Keratinocyte (primary cell): ENCODE results near the gene LILRB2.
"Not testable (repeated sequence)": the region's sequence is repeated elsewhere in the genome, so short reads cannot be mapped to it uniquely, and the experiment has no call there.

Experiments used
- EZH2 ChIP-seq: IDR thresholded peaks from one replicate; pipeline ENCODE4 v1.6.1; 2012; ENCODE audit warnings: inconsistent platforms, mild to moderate bottlenecking, low read length, moderate library complexity
- TF ChIP-seq, protein P1 (sequence below), 3 experiments: IDR thresholded peaks in 1 of 3; conservative IDR thresholded peaks in 1 of 3; optimal IDR thresholded peaks in 1 of 3; 2 replicates in 2 of 3; 3 replicates in 1 of 3; pipeline versions ENCODE3 to v1.5.1; 2011; ENCODE audit warnings: low read length in 3 of 3, mild to moderate bottlenecking in 3 of 3, moderate library complexity in 2 of 3, control low read depth in 1 of 3, inconsistent platforms in 1 of 3; ENCODE audit not compliant: insufficient read depth in 2 of 3; ENCODE audit errors: extremely low read depth in 1 of 3

DNA sequence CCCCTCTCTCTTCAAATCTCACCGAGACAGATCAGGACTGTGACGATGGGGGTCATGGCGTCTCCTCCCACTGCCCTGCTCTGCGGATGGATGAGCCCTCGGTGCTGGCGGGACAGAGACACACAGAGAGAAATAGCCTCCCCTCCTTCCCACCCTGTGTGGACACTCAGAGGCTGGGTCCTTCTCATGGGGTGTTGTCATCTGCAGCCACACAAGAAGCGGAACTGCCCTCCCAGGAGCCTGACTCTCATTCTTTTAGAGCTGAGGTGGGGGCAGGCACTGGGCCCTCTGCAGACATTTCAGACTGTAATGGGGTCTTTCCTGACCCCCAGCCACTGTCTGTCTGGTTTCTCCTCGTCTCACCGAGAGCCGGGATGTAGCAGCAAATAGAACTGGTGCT lies 469 bp downstream of the LILRB2 start:
- TF ChIP-seq, protein P1, sequence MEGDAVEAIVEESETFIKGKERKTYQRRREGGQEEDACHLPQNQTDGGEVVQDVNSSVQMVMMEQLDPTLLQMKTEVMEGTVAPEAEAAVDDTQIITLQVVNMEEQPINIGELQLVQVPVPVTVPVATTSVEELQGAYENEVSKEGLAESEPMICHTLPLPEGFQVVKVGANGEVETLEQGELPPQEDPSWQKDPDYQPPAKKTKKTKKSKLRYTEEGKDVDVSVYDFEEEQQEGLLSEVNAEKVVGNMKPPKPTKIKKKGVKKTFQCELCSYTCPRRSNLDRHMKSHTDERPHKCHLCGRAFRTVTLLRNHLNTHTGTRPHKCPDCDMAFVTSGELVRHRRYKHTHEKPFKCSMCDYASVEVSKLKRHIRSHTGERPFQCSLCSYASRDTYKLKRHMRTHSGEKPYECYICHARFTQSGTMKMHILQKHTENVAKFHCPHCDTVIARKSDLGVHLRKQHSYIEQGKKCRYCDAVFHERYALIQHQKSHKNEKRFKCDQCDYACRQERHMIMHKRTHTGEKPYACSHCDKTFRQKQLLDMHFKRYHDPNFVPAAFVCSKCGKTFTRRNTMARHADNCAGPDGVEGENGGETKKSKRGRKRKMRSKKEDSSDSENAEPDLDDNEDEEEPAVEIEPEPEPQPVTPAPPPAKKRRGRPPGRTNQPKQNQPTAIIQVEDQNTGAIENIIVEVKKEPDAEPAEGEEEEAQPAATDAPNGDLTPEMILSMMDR (optimal IDR thresholded peaks at IDR 0.05 in 1 of 3, IDR thresholded peaks at IDR 0.05 in 1 of 3, conservative IDR thresholded peaks at IDR 0.05 in 1 of 3; ENCODE audit: extremely low read depth in 1 of 3, insufficient read depth in 2 of 3, low read length in 3 of 3): not testable (repeated sequence)
- TF ChIP-seq EZH2: not testable (repeated sequence)
